ENCODE measurements around the gene SH3TC1. TPM values are rescaled to one million over a fixed set of nuclear protein-coding genes. Genes with fewer than 3 reads are reported as not detected.

The SH3TC1 gene
- total and polyA plus RNA-seq, 2 of the 13 experiments (the other 11 are each of a cell fraction or from before 2014, with no cell fraction given): 14.9 to 21.8 TPM

DNA sequence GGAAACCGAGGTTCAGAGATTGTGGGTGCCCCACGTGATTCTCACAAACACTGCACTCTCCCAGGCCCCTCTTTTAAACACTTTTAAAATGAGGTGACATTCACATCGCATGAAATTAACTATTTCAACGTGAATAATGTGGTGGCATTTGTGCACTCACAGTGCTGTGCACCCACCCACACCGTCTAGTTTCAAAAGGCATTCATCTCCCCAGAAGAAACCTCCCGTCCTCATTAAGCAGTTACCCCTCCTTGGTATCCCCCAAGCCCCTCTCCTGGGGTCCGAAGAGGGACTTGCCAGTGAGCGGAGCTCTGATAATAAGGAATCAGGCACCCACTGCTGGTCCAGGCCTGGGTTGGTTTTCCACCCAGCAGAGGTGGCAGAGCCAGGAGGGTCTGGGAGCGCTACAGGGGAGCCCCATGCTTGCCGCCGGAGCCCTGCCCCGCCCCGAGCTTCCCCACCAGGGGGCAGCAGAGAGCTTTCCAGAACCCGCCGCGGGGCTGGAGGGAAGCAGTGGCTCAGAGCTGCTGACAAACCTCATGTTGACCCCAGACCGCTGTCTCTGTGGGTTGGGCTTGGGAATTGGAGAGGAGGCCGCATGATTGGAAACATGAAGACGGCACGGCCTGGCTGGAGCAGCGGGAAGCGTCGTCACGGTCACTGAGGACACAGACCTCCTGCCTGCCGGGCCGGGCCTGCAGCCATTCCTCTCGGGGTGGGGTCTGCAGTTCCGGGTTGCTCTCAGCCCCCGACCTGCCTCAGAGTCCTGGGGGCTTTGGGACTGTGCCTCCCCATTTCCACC, 43.0 kb downstream of the SH3TC1 start (continued):
- TF ChIP-seq MYC (CRISPR knock-in tag; IDR thresholded peaks at IDR 0.05; ENCODE audit: borderline replicate concordance) (peak; percentile 44; the same call in 1 of the 2 replicates), ZFP90 (CRISPR knock-in tag; IDR thresholded peaks at IDR 0.05; ENCODE audit: borderline replicate concordance) (no peak), GABPB1 (CRISPR knock-in tag; IDR thresholded peaks at IDR 0.05) (peak; percentile 32; the same call in 1 of the 2 replicates), STAG1 (CRISPR knock-in tag; IDR thresholded peaks at IDR 0.05) (peak; percentile 87), AGO1 (IDR thresholded peaks at IDR 0.05; ENCODE audit: low read depth, low read length, poor library complexity, severe bottlenecking) (peak; percentile 91), LCORL (IDR thresholded peaks at IDR 0.05) (no peak), LCORL (CRISPR knock-in tag; IDR thresholded peaks at IDR 0.05) (peak; percentile 67; the same call in 1 of the 2 replicates), NFYC (CRISPR knock-in tag; IDR thresholded peaks at IDR 0.05) (no peak), MTA1 (CRISPR knock-in tag; IDR thresholded peaks at IDR 0.05; ENCODE audit: borderline replicate concordance) (peak; percentile 19; the same call in 1 of the 2 replicates), ZC3H13 (CRISPR knock-in tag; IDR thresholded peaks at IDR 0.05) (peak; percentile 50; the same call in 1 of the 2 replicates), ERF (CRISPR knock-in tag; IDR thresholded peaks at IDR 0.05) (0 out of 2 replicates have a peak, but pooled peaks have one; percentile 37)
- TF ChIP-seq, protein P1, sequence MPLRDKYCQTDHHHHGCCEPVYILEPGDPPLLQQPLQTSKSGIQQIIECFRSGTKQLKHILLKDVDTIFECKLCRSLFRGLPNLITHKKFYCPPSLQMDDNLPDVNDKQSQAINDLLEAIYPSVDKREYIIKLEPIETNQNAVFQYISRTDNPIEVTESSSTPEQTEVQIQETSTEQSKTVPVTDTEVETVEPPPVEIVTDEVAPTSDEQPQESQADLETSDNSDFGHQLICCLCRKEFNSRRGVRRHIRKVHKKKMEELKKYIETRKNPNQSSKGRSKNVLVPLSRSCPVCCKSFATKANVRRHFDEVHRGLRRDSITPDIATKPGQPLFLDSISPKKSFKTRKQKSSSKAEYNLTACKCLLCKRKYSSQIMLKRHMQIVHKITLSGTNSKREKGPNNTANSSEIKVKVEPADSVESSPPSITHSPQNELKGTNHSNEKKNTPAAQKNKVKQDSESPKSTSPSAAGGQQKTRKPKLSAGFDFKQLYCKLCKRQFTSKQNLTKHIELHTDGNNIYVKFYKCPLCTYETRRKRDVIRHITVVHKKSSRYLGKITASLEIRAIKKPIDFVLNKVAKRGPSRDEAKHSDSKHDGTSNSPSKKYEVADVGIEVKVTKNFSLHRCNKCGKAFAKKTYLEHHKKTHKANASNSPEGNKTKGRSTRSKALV (CRISPR knock-in tag; IDR thresholded peaks at IDR 0.05): 0 out of 2 replicates have a peak, but pooled peaks have one; percentile 30
- TF ChIP-seq, protein P2, sequence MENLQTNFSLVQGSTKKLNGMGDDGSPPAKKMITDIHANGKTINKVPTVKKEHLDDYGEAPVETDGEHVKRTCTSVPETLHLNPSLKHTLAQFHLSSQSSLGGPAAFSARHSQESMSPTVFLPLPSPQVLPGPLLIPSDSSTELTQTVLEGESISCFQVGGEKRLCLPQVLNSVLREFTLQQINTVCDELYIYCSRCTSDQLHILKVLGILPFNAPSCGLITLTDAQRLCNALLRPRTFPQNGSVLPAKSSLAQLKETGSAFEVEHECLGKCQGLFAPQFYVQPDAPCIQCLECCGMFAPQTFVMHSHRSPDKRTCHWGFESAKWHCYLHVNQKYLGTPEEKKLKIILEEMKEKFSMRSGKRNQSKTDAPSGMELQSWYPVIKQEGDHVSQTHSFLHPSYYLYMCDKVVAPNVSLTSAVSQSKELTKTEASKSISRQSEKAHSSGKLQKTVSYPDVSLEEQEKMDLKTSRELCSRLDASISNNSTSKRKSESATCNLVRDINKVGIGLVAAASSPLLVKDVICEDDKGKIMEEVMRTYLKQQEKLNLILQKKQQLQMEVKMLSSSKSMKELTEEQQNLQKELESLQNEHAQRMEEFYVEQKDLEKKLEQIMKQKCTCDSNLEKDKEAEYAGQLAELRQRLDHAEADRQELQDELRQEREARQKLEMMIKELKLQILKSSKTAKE (CRISPR knock-in tag; IDR thresholded peaks at IDR 0.05; ENCODE audit: borderline replicate concordance): no peak
- TF ChIP-seq, protein P3, sequence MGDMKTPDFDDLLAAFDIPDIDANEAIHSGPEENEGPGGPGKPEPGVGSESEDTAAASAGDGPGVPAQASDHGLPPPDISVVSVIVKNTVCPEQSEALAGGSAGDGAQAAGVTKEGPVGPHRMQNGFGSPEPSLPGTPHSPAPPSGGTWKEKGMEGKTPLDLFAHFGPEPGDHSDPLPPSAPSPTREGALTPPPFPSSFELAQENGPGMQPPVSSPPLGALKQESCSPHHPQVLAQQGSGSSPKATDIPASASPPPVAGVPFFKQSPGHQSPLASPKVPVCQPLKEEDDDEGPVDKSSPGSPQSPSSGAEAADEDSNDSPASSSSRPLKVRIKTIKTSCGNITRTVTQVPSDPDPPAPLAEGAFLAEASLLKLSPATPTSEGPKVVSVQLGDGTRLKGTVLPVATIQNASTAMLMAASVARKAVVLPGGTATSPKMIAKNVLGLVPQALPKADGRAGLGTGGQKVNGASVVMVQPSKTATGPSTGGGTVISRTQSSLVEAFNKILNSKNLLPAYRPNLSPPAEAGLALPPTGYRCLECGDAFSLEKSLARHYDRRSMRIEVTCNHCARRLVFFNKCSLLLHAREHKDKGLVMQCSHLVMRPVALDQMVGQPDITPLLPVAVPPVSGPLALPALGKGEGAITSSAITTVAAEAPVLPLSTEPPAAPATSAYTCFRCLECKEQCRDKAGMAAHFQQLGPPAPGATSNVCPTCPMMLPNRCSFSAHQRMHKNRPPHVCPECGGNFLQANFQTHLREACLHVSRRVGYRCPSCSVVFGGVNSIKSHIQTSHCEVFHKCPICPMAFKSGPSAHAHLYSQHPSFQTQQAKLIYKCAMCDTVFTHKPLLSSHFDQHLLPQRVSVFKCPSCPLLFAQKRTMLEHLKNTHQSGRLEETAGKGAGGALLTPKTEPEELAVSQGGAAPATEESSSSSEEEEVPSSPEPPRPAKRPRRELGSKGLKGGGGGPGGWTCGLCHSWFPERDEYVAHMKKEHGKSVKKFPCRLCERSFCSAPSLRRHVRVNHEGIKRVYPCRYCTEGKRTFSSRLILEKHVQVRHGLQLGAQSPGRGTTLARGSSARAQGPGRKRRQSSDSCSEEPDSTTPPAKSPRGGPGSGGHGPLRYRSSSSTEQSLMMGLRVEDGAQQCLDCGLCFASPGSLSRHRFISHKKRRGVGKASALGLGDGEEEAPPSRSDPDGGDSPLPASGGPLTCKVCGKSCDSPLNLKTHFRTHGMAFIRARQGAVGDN (CRISPR knock-in tag; IDR thresholded peaks at IDR 0.05): peak; percentile 80
- TF ChIP-seq, protein P4, sequence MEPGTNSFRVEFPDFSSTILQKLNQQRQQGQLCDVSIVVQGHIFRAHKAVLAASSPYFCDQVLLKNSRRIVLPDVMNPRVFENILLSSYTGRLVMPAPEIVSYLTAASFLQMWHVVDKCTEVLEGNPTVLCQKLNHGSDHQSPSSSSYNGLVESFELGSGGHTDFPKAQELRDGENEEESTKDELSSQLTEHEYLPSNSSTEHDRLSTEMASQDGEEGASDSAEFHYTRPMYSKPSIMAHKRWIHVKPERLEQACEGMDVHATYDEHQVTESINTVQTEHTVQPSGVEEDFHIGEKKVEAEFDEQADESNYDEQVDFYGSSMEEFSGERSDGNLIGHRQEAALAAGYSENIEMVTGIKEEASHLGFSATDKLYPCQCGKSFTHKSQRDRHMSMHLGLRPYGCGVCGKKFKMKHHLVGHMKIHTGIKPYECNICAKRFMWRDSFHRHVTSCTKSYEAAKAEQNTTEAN (CRISPR knock-in tag; conservative IDR thresholded peaks at IDR 0.05): no peak

Measured in HepG2 (cell line).